OCI-LY1 (cell line): Measurements from ENCODE around the gene SPATA46.
"Not testable (repeated sequence)": the region's sequence is repeated elsewhere in the genome, so short reads cannot be mapped to it uniquely, and the experiment has no call there.

ENCODE experiments used
- H2AFZ ChIP-seq: fragments of 200-600 bp; sonication (generic), shearing (Covaris generic); 2 replicates; pipeline ENCODE4 v1.6.0; 2014; ENCODE audit warnings: antibody characterized with exemption, mild to moderate bottlenecking, low read length
- H3F3A ChIP-seq: fragments of 200-600 bp; sonication (generic), shearing (Covaris generic); 2 replicates; pipeline ENCODE4 v1.6.0; 2014; ENCODE audit warnings: mild to moderate bottlenecking, antibody characterized with exemption, low read length, moderate library complexity; ENCODE audit not compliant: insufficient read depth
- H3K27ac ChIP-seq: fragments of 200-600 bp; sonication (generic); 2 replicates; pipeline ENCODE4 v1.5.1; 2014; ENCODE audit warnings: low read length, mixed run types, mild to moderate bottlenecking, low read depth; ENCODE audit not compliant: poor library complexity, severe bottlenecking
- H3K27me3 ChIP-seq: fragments of 200-600 bp; sonication (generic); 2 replicates; pipeline ENCODE4 v1.6.0; 2014; ENCODE audit warnings: antibody characterized with exemption, mild to moderate bottlenecking, low read length, moderate library complexity; ENCODE audit not compliant: insufficient read depth
- H3K36me3 ChIP-seq: fragments of 200-600 bp; sonication (generic); 2 replicates; pipeline ENCODE4 v1.6.1; 2014; ENCODE audit warnings: mild to moderate bottlenecking, antibody characterized with exemption, low read length, moderate library complexity, mixed read lengths; ENCODE audit not compliant: insufficient read depth
- H3K4me1 ChIP-seq: fragments of 200-600 bp; sonication (generic); 2 replicates; pipeline ENCODE4 v1.5.1; 2014; ENCODE audit warnings: mild to moderate bottlenecking, low read length, moderate library complexity; ENCODE audit not compliant: insufficient read depth, severe bottlenecking
- H3K4me2 ChIP-seq: fragments of 200-600 bp; sonication (generic), shearing (Covaris generic); 2 replicates; pipeline ENCODE4 v1.6.1; 2014; ENCODE audit warnings: low read length
- H3K4me3 ChIP-seq: fragments of 200-600 bp; sonication (generic); 2 replicates; pipeline ENCODE4 v1.5.1; 2014; ENCODE audit warnings: low read length, low read depth, mild to moderate bottlenecking, mixed read lengths; ENCODE audit not compliant: poor library complexity, severe bottlenecking
- H3K79me2 ChIP-seq: fragments of 200-600 bp; shearing (Covaris generic); 2 replicates; pipeline ENCODE4 v1.6.1; 2016; ENCODE audit warnings: mixed run types, low read length, mixed read lengths; ENCODE audit not compliant: insufficient read depth
- H3K9ac ChIP-seq: fragments of 200-600 bp; sonication (generic), shearing (Covaris generic); 2 replicates; pipeline ENCODE4 v1.6.1; 2014; ENCODE audit warnings: mild to moderate bottlenecking, low read length, mixed read lengths
- H3K9me2 ChIP-seq: fragments of 200-600 bp; sonication (generic), shearing (Covaris generic); 2 replicates; pipeline ENCODE4 v1.6.1; 2014; ENCODE audit warnings: low read depth, mild to moderate bottlenecking, low read length, mixed read lengths
- H3K9me3 ChIP-seq: fragments of 200-600 bp; shearing (Covaris generic); 2 replicates; pipeline ENCODE4 v1.6.1; 2014; ENCODE audit warnings: low read length, mixed read lengths
- H4K20me1 ChIP-seq: fragments of 200-600 bp; sonication (generic), shearing (Covaris generic); 2 replicates; pipeline ENCODE4 v1.6.0; 2016; ENCODE audit warnings: mild to moderate bottlenecking, low read length; ENCODE audit not compliant: insufficient read depth
- CTCF ChIP-seq: fragments of 200-600 bp; sonication (generic), shearing (Covaris generic); IDR thresholded peaks from 2 replicates; pipeline ENCODE4 v1.5.1; 2017; ENCODE audit warnings: mild to moderate bottlenecking, antibody characterized with exemption, low read length, moderate library complexity, mixed read lengths
- EZH2 ChIP-seq: fragments of 200-600 bp; sonication (generic), shearing (Covaris generic); IDR thresholded peaks from 2 replicates; pipeline ENCODE4 v1.8.0; 2017; ENCODE audit warnings: borderline replicate concordance, mixed run types, mild to moderate bottlenecking, antibody characterized with exemption, low read length, moderate library complexity, mixed read lengths

Gene SPATA46

DNA sequence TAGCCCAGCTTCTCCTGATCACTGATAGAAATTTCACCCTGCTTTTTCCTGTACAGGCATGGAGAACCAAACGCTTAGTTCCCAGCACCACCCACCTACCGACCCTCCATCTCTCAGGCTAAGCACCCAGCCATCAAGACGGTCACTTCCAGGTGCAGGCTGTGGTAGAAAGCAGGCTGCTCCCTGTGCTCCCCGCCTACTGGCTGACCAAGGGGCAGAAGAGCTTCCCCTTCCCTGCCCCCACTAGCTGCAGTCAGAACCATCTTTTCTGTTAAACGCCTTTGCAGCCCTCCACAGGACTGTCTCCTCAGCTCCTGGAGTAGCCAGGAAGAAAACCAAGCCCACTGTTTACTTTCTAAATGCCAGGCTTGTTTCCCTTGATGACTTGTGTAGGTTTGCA is 23.0 kb downstream of the SPATA46 start:
- Histone ChIP-seq H4K20me1 (no peaks in the 10 kb centered on the region), H3K36me3 (no peaks in the 10 kb centered on the region), H3K4me2 (no peak overlapping the region), H3K4me1 (no peaks in the 10 kb centered on the region), H3K27ac (no peak overlapping the region), H2AFZ (no peak overlapping the region), H3K9ac (no peak overlapping the region), H3F3A (no peaks in the 10 kb centered on the region), H3K79me2 (no peaks in the 10 kb centered on the region), H3K27me3 (no peaks in the 10 kb centered on the region), H3K9me2 (no peaks in the 10 kb centered on the region), H3K9me3 (no peaks in the 10 kb centered on the region), H3K4me3 (no peak overlapping the region)
- TF ChIP-seq EZH2 (no peak), CTCF (no peak)

DNA sequence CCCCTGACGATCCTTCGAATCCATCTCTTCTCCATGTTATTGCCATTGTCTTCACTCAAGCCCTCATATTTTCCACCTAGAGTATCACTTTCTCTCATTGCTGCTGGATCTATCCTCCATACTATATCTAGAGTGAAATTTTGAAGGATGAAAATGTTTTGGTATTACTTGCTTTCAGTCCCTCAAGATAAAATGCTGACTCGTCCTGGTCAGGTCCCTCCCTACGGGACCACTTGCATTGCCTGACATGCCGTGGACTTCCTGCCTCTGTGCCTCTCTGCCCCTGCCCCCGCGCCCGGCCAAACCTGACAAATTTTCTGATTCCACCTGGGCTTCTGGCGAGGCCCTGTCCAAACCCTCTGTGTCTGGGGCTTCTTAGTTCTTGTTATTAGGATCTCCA is 23.6 kb downstream of the SPATA46 start:
- Histone ChIP-seq H3K4me2 (no peak overlapping the region), H3K79me2 (no peaks in the 10 kb centered on the region), H4K20me1 (no peaks in the 10 kb centered on the region), H3K9me3 (no peaks in the 10 kb centered on the region), H2AFZ (no peak overlapping the region), H3K27ac (no peak overlapping the region), H3K9ac (no peak overlapping the region), H3F3A (no peaks in the 10 kb centered on the region), H3K4me3 (no peak overlapping the region), H3K9me2 (no peaks in the 10 kb centered on the region), H3K36me3 (no peaks in the 10 kb centered on the region), H3K4me1 (no peaks in the 10 kb centered on the region), H3K27me3 (no peaks in the 10 kb centered on the region)
- TF ChIP-seq CTCF (no peak), EZH2 (no peak)

DNA sequence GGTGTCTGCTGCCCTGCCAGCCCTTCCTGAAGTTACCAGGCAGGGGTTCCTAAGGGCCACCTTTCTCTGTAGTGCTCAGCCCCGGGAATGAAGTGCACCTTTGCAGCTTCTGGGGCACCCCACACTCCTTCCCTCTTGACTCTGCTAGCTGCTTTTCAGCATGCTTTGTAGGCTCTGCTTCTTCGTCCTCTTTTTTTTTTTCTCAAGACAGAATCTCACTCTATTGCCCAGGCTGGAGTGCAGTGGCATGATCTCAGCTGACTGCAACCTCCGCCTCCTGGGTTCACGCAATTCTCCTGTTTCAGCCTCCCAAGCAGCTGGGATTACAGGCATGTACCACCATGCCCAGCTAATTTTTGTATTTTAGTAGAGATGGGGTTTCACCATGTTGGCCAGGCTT is 24.8 kb downstream of the SPATA46 start:
- not testable (repeated sequence) for H3K36me3 ChIP-seq, H4K20me1 ChIP-seq, H3F3A ChIP-seq, H3K27ac ChIP-seq, H3K9me3 ChIP-seq, H2AFZ ChIP-seq, H3K4me3 ChIP-seq, H3K9ac ChIP-seq, H3K4me1 ChIP-seq, H3K27me3 ChIP-seq, H3K4me2 ChIP-seq, H3K79me2 ChIP-seq, H3K9me2 ChIP-seq

GRCh38 chr1:162351246-162351842 is 25.3 kb downstream of the SPATA46 start:
- no peaks in the 10 kb centered on the region for H3K4me1 ChIP-seq
- H3K9me2 ChIP-seq = no peaks in the 10 kb centered on the region
- no peaks in the 10 kb centered on the region for H3K79me2 ChIP-seq
- H4K20me1 ChIP-seq = no peaks in the 10 kb centered on the region
- H3K9me3 ChIP-seq = no peaks in the 10 kb centered on the region
- no peak overlapping the region for H3K9ac ChIP-seq
- H3K4me2 ChIP-seq = no peak overlapping the region
- no peaks in the 10 kb centered on the region for H3F3A ChIP-seq
- no peak overlapping the region for H2AFZ ChIP-seq
- no peaks in the 10 kb centered on the region for H3K27me3 ChIP-seq
- H3K36me3 ChIP-seq = no peaks in the 10 kb centered on the region
- H3K4me3 ChIP-seq = no peak overlapping the region
- H3K27ac ChIP-seq = no peak overlapping the region
- TF ChIP-seq CTCF = no peak
